Stimulated activated CD4-positive, alpha-beta T cell treated with anti-CD3 and anti-CD28 coated beads, Interleukin-12 subunit alpha, Interleukin-12 subunit beta, amount 100 ng/mL, for 48 hours (primary cell): ENCODE measurements around the gene NR5A1.

Experiments
- DNase-seq, 3 donors: peaks; one replicate each; pipeline ENCODE4 v3.0.0-alpha.2; 2020; ENCODE audit warnings: low read depth in 2 of 3, low spot score in 1 of 3

The NR5A1 gene

GRCh38 chr9:124506931-124507879 is at the start of gene NR5A1:
TSS of gene NR5A1 (minus strand) at chr9:124507399. CDS start at chr9:124503395, 4,004 bp downstream.
- DNase-seq, result no peak

- DNase-seq, result no peak
These were observed 47.8 kb upstream of the NR5A1 start for GRCh38 chr9:124555043-124555442.

GRCh38 chr9:124553738-124554137 is 46.5 kb upstream of the NR5A1 start:
- no peak for DNase-seq

GRCh38 chr9:124552273-124552605 is 45.0 kb upstream of the NR5A1 start:
- DNase-seq, result no peak

- DNase-seq, result peak; percentile 12 to 18 (median 14)
These were observed 44.5 kb upstream of the NR5A1 start for GRCh38 chr9:124551472-124552272.

GRCh38 chr9:124550072-124550471 is 42.9 kb upstream of the NR5A1 start:
- no peak for DNase-seq

- DNase-seq, result no peak
These were observed 41.8 kb upstream of the NR5A1 start for GRCh38 chr9:124549016-124549415.

- no peak for DNase-seq
These were observed 37.3 kb upstream of the NR5A1 start for GRCh38 chr9:124544535-124544934.

- no peak for DNase-seq
These were observed 34.6 kb upstream of the NR5A1 start for GRCh38 chr9:124541824-124542223.

GRCh38 chr9:124537926-124538325 is 30.7 kb upstream of the NR5A1 start:
- no peak for DNase-seq

GRCh38 chr9:124535846-124536245 is 28.6 kb upstream of the NR5A1 start:
- DNase-seq, result no peak

- DNase-seq, result no peak
These were observed 25.7 kb upstream of the NR5A1 start for GRCh38 chr9:124532897-124533296.

GRCh38 chr9:124531115-124531514 is 23.9 kb upstream of the NR5A1 start:
- no peak for DNase-seq

GRCh38 chr9:124530246-124530645 is 23.0 kb upstream of the NR5A1 start:
- no peak for DNase-seq

- DNase-seq, result no peak
These were observed 20.6 kb upstream of the NR5A1 start for GRCh38 chr9:124527781-124528180.

GRCh38 chr9:124526174-124526573 is 19.0 kb upstream of the NR5A1 start:
- no peak for DNase-seq

GRCh38 chr9:124522121-124523098 is 15.2 kb upstream of the NR5A1 start:
- no peak for DNase-seq

- DNase-seq, result no peak
These were observed 13.9 kb upstream of the NR5A1 start for GRCh38 chr9:124521142-124521541.

- no peak for DNase-seq
These were observed 13.0 kb upstream of the NR5A1 start for GRCh38 chr9:124520206-124520596.

GRCh38 chr9:124518116-124518515 is 10.9 kb upstream of the NR5A1 start:
- DNase-seq, result no peak

- DNase-seq, result no peak
These were observed 10.4 kb upstream of the NR5A1 start for GRCh38 chr9:124517600-124517999.
